ENCODE measurements around the gene CORO2B.

CORO2B gene

GRCh38 chr15:68599560-68600071, 20.8 kb downstream of the CORO2B start:
- ATAC-seq = peak; percentile 88
- TF ChIP-seq RARB (CRISPR knock-in tag; IDR thresholded peaks at IDR 0.05) = no peak
- TF ChIP-seq ARNTL (CRISPR knock-in tag; IDR thresholded peaks at IDR 0.05; ENCODE audit: borderline replicate concordance, low read depth) = no peak
- no peak for TF ChIP-seq ZNF565 (CRISPR knock-in tag; conservative IDR thresholded peaks at IDR 0.05; ENCODE audit: low read depth)
- TF ChIP-seq TSHZ2 (CRISPR knock-in tag; IDR thresholded peaks at IDR 0.05) = 0 out of 2 replicates have a peak, but pooled peaks have one; percentile 18

GRCh38 chr15:68601206-68602197, 22.7 kb downstream of the CORO2B start:
- ATAC-seq = no peak

GRCh38 chr15:68602459-68603215, 23.8 kb downstream of the CORO2B start:
- no peak for TF ChIP-seq CSDC2 (CRISPR knock-in tag; IDR thresholded peaks at IDR 0.05)
- no peak for TF ChIP-seq TCF4 (CRISPR knock-in tag; IDR thresholded peaks at IDR 0.05; ENCODE audit: borderline replicate concordance)
- TF ChIP-seq CSRNP3 (CRISPR knock-in tag; IDR thresholded peaks at IDR 0.05) = no peak
- no peak for TF ChIP-seq TSHZ2 (CRISPR knock-in tag; IDR thresholded peaks at IDR 0.05)
- TF ChIP-seq ZNF565 (CRISPR knock-in tag; conservative IDR thresholded peaks at IDR 0.05; ENCODE audit: low read depth) = no peak
- no peak for TF ChIP-seq ARNTL (CRISPR knock-in tag; IDR thresholded peaks at IDR 0.05; ENCODE audit: borderline replicate concordance, low read depth)
- TF ChIP-seq ZFP30 (CRISPR knock-in tag; IDR thresholded peaks at IDR 0.05) = no peak
- no peak for ATAC-seq

More at GRCh38 chr15:68601206-68602197, 22.7 kb downstream of the CORO2B start:
- TF ChIP-seq ZNF8 (CRISPR knock-in tag; IDR thresholded peaks at IDR 0.05) (no peak), RARB (CRISPR knock-in tag; IDR thresholded peaks at IDR 0.05) (no peak), POU6F1 (CRISPR knock-in tag; IDR thresholded peaks at IDR 0.05; ENCODE audit: borderline replicate concordance, low read depth) (no peak), CSDC2 (CRISPR knock-in tag; IDR thresholded peaks at IDR 0.05) (no peak), TSHZ2 (CRISPR knock-in tag; IDR thresholded peaks at IDR 0.05) (no peak)

All from SK-N-SH treated with all-trans-retinoic acid at 6 μM for 48 hours (cell line).